ENCODE measurements around the gene UNC119B.

The UNC119B gene

DNA sequence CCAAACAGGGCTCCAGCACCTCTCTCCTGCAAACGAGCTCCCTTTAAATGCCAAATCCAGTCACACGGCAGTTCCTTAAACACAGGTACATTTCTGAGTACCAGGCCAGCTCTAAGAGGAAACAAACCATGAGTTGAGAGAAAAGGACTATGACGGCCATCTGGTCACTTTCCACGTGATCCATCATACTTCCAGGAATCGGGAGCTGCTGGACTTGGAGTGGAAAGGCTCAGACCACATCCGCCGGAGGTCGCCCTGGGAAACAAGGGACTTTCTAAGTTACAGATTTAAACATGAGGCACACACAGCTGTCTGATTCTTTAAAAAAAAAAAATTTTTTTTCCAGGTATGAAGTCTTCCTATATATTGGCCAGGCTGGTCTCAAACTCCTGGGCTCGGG is 54.6 kb downstream of the UNC119B start:
- DNase-seq (ENCODE audit: low read depth in 3 of 3) = no peak

DNA sequence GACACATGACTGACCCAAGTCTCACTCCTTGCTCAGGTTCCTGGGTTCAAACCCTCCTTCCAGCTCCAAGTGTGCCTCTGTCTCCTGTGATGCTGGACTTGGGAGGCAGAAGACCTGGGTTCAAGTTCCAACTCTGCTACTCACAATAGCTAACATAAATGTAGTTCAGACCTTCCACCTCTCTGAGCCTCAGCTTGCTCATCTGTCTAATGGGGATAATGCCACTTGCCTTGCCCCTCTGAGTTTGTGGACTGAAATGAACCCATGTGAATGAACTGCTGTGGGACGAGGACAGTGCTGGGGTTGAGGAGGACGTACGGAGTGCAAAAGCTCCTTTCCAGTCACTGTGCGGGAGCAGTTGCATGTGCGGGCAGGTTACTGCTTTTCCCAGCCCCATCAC is 56.3 kb downstream of the UNC119B start:
- DNase-seq (ENCODE audit: low read depth in 3 of 3) = no peak

GRCh38 chr12:120767071-120768024 is 57.1 kb downstream of the UNC119B start:
- no peak for DNase-seq (ENCODE audit: low read depth in 3 of 3)

DNA sequence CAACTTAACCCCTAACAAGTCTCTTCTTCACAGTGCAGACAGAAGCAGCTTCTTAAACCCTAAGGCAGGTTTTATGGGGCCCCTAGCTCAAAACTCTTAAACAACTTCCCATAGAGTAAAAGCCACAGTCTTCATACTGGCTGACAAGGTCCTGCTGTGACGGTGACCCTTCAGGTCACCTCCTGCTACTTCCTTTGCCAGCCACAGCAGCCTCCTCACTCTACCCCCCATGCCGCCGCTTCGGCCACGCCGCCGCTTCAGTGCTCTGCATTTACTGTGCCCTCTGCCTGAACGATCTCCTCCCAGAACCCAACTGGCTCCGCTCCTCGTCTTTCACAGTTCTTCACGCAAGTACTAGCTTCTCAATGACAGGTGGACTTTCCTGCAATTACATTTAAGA is 60.8 kb downstream of the UNC119B start:
- no peak for DNase-seq (ENCODE audit: low read depth in 3 of 3)

Data from stimulated activated CD4-positive, alpha-beta T cell treated with anti-CD3 and anti-CD28 coated beads, TNF-alpha, amount 100 ng/mL, for 4 hours (primary cell).